HEK293T (cell line): ENCODE measurements around the gene UBXN2A.

Experiments used
- CTCF ChIA-PET: fragments of 350-600 bp; formaldehyde crosslinking; extraction: SDS; loops from one replicate; lab custom pipeline; 2021; ENCODE audit warnings: antibody characterized with exemption, inconsistent platforms; lab: Yijun Ruan, JAX
- POLR2A ChIA-PET: fragments of 350-600 bp; formaldehyde crosslinking; extraction: SDS; loops from one replicate; lab custom pipeline; 2020; ENCODE audit warnings: antibody characterized with exemption, inconsistent platforms; lab: Yijun Ruan, JAX
- DNase-seq: peaks from one replicate; pipeline ENCODE4 v3.0.0; 2012; ENCODE audit warnings: mixed read lengths; ENCODE audit errors: extremely low spot score
- ARNT ChIP-seq: fragments of 450-650 bp; IDR thresholded peaks from 2 replicates; pipeline ENCODE4 v1.6.1; 2017; ENCODE audit warnings: mild to moderate bottlenecking
- BHLHE40 ChIP-seq: fragments of 450-650 bp; IDR thresholded peaks from 2 replicates; pipeline ENCODE4 v1.6.1; 2016; ENCODE audit warnings: mild to moderate bottlenecking, moderate library complexity, borderline replicate concordance
- CTBP1 ChIP-seq: fragments of 450-650 bp; IDR thresholded peaks from 2 replicates; pipeline ENCODE4 v1.6.1; 2016; ENCODE audit warnings: borderline replicate concordance
- ELF4 ChIP-seq: fragments of 450-650 bp; IDR thresholded peaks from 2 replicates; pipeline ENCODE4 v1.6.1; 2017; ENCODE audit warnings: antibody characterized with exemption
- FOXA1 ChIP-seq: fragments of 450-650 bp; IDR thresholded peaks from 2 replicates; pipeline ENCODE4 v1.6.1; 2016; ENCODE audit warnings: mild to moderate bottlenecking
- FOXK2 ChIP-seq: fragments of 450-650 bp; IDR thresholded peaks from 2 replicates; pipeline ENCODE4 v1.6.1; 2016; ENCODE audit warnings: mild to moderate bottlenecking
- FOXM1 ChIP-seq: fragments of 450-650 bp; IDR thresholded peaks from 2 replicates; pipeline ENCODE4 v1.6.1; 2017; ENCODE audit warnings: mild to moderate bottlenecking, borderline replicate concordance
- HDGF ChIP-seq: fragments of 450-650 bp; IDR thresholded peaks from 2 replicates; pipeline ENCODE4 v1.6.1; 2017; ENCODE audit warnings: antibody characterized with exemption, borderline replicate concordance
- L3MBTL2 ChIP-seq: fragments of 450-650 bp; conservative IDR thresholded peaks from 2 replicates; pipeline ENCODE4 v1.6.1; 2016; ENCODE audit warnings: mild to moderate bottlenecking
- LEF1 ChIP-seq: fragments of 450-650 bp; IDR thresholded peaks from 2 replicates; pipeline ENCODE4 v1.6.1; 2017; ENCODE audit warnings: mild to moderate bottlenecking, borderline replicate concordance
- NFRKB ChIP-seq: fragments of 450-650 bp; IDR thresholded peaks from 2 replicates; pipeline ENCODE4 v1.6.1; 2016; ENCODE audit warnings: mild to moderate bottlenecking, moderate library complexity
- SP1 ChIP-seq: fragments of 450-650 bp; IDR thresholded peaks from 2 replicates; pipeline ENCODE4 v1.6.1; 2017
- SUZ12 ChIP-seq: fragments of 450-650 bp; IDR thresholded peaks from 2 replicates; pipeline ENCODE4 v1.6.1; 2016; ENCODE audit warnings: mild to moderate bottlenecking
- TARDBP ChIP-seq: fragments of 450-650 bp; IDR thresholded peaks from 2 replicates; pipeline ENCODE4 v1.6.1; 2016
- ZNF384 ChIP-seq: fragments of 450-650 bp; IDR thresholded peaks from 2 replicates; pipeline ENCODE4 v1.6.1; 2016
- TF ChIP-seq, protein P1 (sequence below): fragments of 450-650 bp; IDR thresholded peaks from 2 replicates; pipeline ENCODE4 v1.6.1; 2016

The UBXN2A gene

GRCh38 chr2:23976883-23977282, 36.6 kb downstream of the UBXN2A start:
- no peak for DNase-seq
- ChIA-PET CTCF (interaction anchor here (1.1 kb wide), 1 partner anchor 50 kb away, joined by 4 read pairs; the partner anchor contains the start of gene ATAD2B), POLR2A (no interaction called here)
- TF ChIP-seq FOXM1 (no peak), CTBP1 (no peak), SP1 (no peak), HDGF (no peak), ARNT (no peak), FOXA1 (no peak), BHLHE40 (no peak), SUZ12 (no peak)

- no peak for DNase-seq
- POLR2A ChIA-PET = no interaction called here
- CTCF ChIA-PET = no interaction called here
- TF ChIP-seq TARDBP (no peak), SUZ12 (no peak), ELF4 (no peak), NFRKB (no peak)
Measured at GRCh38 chr2:23988371-23988770, 48.1 kb downstream of the UBXN2A start.

GRCh38 chr2:23992931-23993330, 52.7 kb downstream of the UBXN2A start:
- DNase-seq = no peak
- ChIA-PET POLR2A (interaction anchor here (1.1 kb wide), 1 partner anchor 66 kb away, joined by 3 read pairs; the partner anchor contains the start of gene ATAD2B), CTCF (no interaction called here)
- TF ChIP-seq FOXA1 = no peak
- TF ChIP-seq, protein P1, sequence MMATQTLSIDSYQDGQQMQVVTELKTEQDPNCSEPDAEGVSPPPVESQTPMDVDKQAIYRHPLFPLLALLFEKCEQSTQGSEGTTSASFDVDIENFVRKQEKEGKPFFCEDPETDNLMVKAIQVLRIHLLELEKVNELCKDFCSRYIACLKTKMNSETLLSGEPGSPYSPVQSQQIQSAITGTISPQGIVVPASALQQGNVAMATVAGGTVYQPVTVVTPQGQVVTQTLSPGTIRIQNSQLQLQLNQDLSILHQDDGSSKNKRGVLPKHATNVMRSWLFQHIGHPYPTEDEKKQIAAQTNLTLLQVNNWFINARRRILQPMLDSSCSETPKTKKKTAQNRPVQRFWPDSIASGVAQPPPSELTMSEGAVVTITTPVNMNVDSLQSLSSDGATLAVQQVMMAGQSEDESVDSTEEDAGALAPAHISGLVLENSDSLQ = no peak
- no peak for TF ChIP-seq HDGF
- no peak for TF ChIP-seq NFRKB
- TF ChIP-seq FOXK2 = no peak
- TF ChIP-seq ZNF384 = no peak
- TF ChIP-seq ELF4 = no peak
- TF ChIP-seq BHLHE40 = no peak

- ChIA-PET CTCF (no interaction called here), POLR2A (no interaction called here)
- TF ChIP-seq LEF1 = no peak
- TF ChIP-seq L3MBTL2 = no peak
- TF ChIP-seq TARDBP = no peak
- TF ChIP-seq CTBP1 = no peak
- TF ChIP-seq ELF4 = no peak
- TF ChIP-seq FOXM1 = no peak
- no peak for TF ChIP-seq HDGF
- no peak for TF ChIP-seq SUZ12
- TF ChIP-seq, protein P1 = no peak
- no peak for TF ChIP-seq SP1
- TF ChIP-seq NFRKB = no peak
- TF ChIP-seq ARNT = no peak
- TF ChIP-seq ZNF384 = no peak
- no peak for TF ChIP-seq FOXA1
- TF ChIP-seq FOXK2 = no peak
- no peak for TF ChIP-seq BHLHE40
- no peak for DNase-seq
Measured at GRCh38 chr2:23993736-23994269, 53.5 kb downstream of the UBXN2A start.

- ChIA-PET POLR2A (no interaction called here), CTCF (interaction anchor here (0.8 kb wide), 1 partner anchor 127 kb away, joined by 3 read pairs; no protein-coding TSS in a partner anchor)
- no peak for TF ChIP-seq HDGF
- no peak for TF ChIP-seq FOXK2
- no peak for DNase-seq
Measured at GRCh38 chr2:23994567-23994966, 54.3 kb downstream of the UBXN2A start.

GRCh38 chr2:24007693-24008092, 67.4 kb downstream of the UBXN2A start:
- DNase-seq = no peak
- ChIA-PET POLR2A (no interaction called here), CTCF (no interaction called here)
- TF ChIP-seq HDGF = no peak
- TF ChIP-seq SP1 = no peak
- TF ChIP-seq, protein P1 = no peak
- TF ChIP-seq FOXM1 = no peak
- TF ChIP-seq FOXK2 = no peak
- TF ChIP-seq BHLHE40 = no peak
- no peak for TF ChIP-seq LEF1
- no peak for TF ChIP-seq ELF4
- no peak for TF ChIP-seq SUZ12
- no peak for TF ChIP-seq ARNT
- no peak for TF ChIP-seq CTBP1
- TF ChIP-seq L3MBTL2 = no peak
- no peak for TF ChIP-seq NFRKB
- no peak for TF ChIP-seq FOXA1
- TF ChIP-seq TARDBP = no peak
- TF ChIP-seq ZNF384 = no peak
